HL-60 (cell line): ENCODE results near the gene OR1F1.

Experiments used
- CTCF ChIP-seq: IDR thresholded peaks from one replicate; pipeline ENCODE4 v1.5.1; 2011; ENCODE audit warnings: low read length, control low read depth, inconsistent platforms; ENCODE audit not compliant: insufficient read depth
- GABPA ChIP-seq: IDR thresholded peaks from 2 replicates; pipeline ENCODE4 v1.6.1; 2012; ENCODE audit warnings: low read depth
- POLR2AphosphoS5 ChIP-seq: IDR thresholded peaks from 2 replicates; pipeline ENCODE4 v1.6.1; 2012; ENCODE audit warnings: low read depth
- REST ChIP-seq: IDR thresholded peaks from 2 replicates; pipeline ENCODE4 v1.6.1; 2012; ENCODE audit warnings: low read depth; ENCODE audit not compliant: insufficient replicate concordance
- SPI1 ChIP-seq: IDR thresholded peaks from 2 replicates; pipeline ENCODE4 v1.6.1; 2012; ENCODE audit warnings: low read depth, mild to moderate bottlenecking, borderline replicate concordance

- TF ChIP-seq REST (no peak), CTCF (no peak), POLR2AphosphoS5 (no peak), SPI1 (no peak), GABPA (no peak)
Measured at GRCh38 chr16:3195975-3196374, 8.0 kb downstream of the OR1F1 start.
